Measurements from ENCODE around the gene CDCP1.

The CDCP1 gene

GRCh38 chr3:45174234-45174633 is 28.1 kb upstream of the CDCP1 start:
- H3K4me3 ChIP-seq (ENCODE audit: low read depth, low read length): no peak overlapping the region
- DNase-seq (ENCODE audit: low read depth): no peak

- no peak overlapping the region for H3K4me3 ChIP-seq (ENCODE audit: low read depth, low read length)
- DNase-seq (ENCODE audit: low read depth): no peak
Observed at GRCh38 chr3:45173776-45174175, 27.6 kb upstream of the CDCP1 start.

GRCh38 chr3:45171283-45171682 is 25.1 kb upstream of the CDCP1 start:
- no peak for DNase-seq (ENCODE audit: low read depth)
- no peak overlapping the region for H3K4me3 ChIP-seq (ENCODE audit: low read depth, low read length)

- H3K4me3 ChIP-seq (ENCODE audit: low read depth, low read length): no peak overlapping the region
- no peak for DNase-seq (ENCODE audit: low read depth)
Observed at GRCh38 chr3:45170096-45170495, 23.9 kb upstream of the CDCP1 start.

GRCh38 chr3:45169125-45169904 is 23.1 kb upstream of the CDCP1 start:
- no peak overlapping the region for H3K4me3 ChIP-seq (ENCODE audit: low read depth, low read length)
- DNase-seq (ENCODE audit: low read depth): no peak

GRCh38 chr3:45168451-45168850 is 22.3 kb upstream of the CDCP1 start:
- no peak overlapping the region for H3K4me3 ChIP-seq (ENCODE audit: low read depth, low read length)
- no peak for DNase-seq (ENCODE audit: low read depth)

DNA sequence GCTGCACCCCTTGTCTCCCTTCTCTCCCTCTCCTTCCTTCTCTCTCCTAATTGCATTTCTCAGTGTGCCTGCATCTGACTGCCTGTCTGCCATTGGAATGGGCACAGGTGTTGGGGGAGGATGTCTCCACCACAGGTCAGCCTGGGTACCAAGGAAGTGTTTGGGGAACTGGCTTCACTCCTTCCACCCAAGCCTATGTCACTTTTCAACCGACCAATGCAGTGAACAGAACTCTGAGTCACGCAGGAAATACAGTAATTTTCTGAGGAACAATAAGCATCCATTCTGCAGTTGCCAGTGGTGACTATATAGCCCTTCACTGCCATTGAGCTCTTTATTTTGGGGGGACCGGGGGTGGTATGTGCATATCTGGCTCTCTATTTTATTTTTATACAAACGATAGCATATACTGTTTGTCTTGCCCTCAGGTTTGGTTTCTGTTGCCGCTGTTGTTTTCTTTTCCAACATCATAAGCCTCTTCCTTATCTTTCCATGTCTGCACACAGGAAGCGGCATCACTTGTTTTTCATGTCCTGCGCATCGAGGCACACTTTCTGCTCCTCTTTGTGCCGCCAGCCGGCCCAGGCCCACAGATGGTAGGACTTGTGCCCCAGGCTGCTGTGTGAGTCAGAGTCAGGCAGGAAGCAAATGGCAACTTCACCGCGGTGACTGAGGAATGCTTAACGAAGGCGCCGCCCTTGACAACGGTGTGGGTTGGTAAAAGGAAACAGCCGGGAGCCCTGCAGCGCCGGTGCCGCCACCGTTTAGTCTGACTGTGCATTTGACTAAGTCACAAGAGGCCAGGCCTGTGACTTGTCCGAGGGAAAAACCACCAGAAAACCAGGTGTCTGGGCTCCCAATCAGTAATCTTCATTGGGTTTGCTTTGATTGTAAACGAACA is 21.1 kb upstream of the CDCP1 start:
- H3K4me3 ChIP-seq (ENCODE audit: low read depth, low read length): no peak overlapping the region

GRCh38 chr3:45166321-45166879 is 20.2 kb upstream of the CDCP1 start:
- DNase-seq (ENCODE audit: low read depth): no peak
- H3K4me3 ChIP-seq (ENCODE audit: low read depth, low read length): no peak overlapping the region

More for the DNA sequence above, 21.1 kb upstream of the CDCP1 start:
- DNase-seq (ENCODE audit: low read depth): peak; percentile 70

GRCh38 chr3:45165497-45166283 is 19.5 kb upstream of the CDCP1 start:
- no peak overlapping the region for H3K4me3 ChIP-seq (ENCODE audit: low read depth, low read length)
- DNase-seq (ENCODE audit: low read depth): no peak

DNA sequence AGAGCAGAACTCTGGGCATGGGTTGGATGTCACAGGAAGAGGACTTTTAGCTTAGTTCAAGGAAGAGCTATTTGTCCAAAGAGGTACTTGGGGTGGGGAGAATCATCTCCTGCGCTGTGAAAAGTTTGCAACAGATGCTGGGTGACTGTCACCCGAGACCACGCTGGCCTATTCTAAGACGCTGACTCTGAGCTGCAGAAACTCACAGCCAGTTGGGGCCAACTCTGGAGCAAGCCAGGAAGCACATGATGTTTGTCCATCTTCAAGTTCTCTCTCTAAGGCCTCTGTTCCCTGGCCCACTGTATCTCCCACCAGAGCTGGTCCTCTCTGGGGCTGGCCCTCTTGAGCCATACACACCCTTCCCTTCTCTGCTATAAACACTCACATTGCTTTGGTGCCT is 17.9 kb upstream of the CDCP1 start:
- H3K4me3 ChIP-seq (ENCODE audit: low read depth, low read length): no peak overlapping the region
- no peak for DNase-seq (ENCODE audit: low read depth)

DNA sequence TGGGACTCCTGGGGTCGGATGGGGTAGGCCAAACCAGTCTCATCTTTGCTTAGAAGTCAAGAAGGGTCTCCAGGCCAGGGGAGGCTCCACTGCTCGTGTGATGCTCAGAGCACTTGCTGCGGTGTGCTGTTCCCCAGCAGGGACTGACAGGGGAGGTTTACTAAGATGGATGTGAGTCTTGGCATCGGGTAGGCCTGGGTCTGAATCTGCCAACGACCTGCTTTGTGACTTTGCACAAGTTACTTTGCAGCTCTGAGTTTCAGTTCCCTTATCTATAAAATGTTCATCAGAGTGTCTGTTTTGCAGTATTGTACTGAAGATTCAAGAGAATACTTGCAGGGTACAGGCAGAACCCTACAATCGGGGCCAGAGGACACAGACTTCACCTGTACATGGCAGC is 17.3 kb upstream of the CDCP1 start:
- DNase-seq (ENCODE audit: low read depth): no peak
- no peak overlapping the region for H3K4me3 ChIP-seq (ENCODE audit: low read depth, low read length)

DNA sequence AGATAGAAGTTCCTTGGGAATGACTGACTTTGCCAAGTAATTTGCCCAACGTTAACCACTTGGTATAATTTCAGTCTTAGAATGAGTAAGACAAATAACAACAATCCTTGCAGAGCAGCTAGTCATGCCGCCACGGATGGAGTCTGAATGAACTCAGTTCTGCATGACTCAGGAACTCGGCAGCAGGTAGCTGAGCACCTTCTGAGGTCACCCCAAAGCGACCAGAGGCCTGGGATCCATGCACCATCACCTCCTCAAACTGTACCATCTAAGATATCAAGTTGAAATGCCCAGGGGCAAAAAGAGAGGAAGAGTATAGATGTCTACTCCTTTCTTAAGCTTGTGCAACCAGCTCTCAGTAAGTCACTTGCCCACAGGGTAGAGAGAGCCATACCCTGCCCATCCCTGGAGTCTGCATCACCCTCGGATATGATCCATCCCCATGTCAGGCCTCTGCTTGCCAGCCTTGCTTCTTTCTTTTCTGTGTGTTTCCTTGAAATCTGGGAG is 8.5 kb upstream of the CDCP1 start:
- no peak overlapping the region for H3K4me3 ChIP-seq (ENCODE audit: low read depth, low read length)
- DNase-seq (ENCODE audit: low read depth): no peak

- DNase-seq (ENCODE audit: low read depth): no peak
- H3K4me3 ChIP-seq (ENCODE audit: low read depth, low read length): no peak overlapping the region
Observed at GRCh38 chr3:45153658-45154437, 7.7 kb upstream of the CDCP1 start.

DNA sequence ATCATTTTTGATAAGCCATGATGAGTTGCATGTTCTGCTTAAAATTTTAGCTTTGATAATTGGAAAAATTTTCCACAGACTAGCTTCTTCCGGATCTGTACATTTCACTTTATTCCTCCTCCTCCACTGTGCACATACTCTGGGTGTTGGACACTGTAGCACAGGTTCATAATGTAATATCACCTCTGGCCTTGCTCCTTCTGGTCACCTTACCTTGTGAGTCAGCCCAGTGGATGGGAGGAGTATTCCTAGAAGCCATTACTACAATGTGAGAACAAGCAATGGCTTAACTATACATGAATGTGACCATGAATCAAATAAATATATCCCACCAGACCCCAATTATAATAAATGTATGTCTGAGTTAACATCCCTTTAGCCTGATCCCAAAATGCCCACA is 6.1 kb upstream of the CDCP1 start:
- no peak for DNase-seq (ENCODE audit: low read depth)
- no peak overlapping the region for H3K4me3 ChIP-seq (ENCODE audit: low read depth, low read length)

- no peak for DNase-seq (ENCODE audit: low read depth)
- no peak overlapping the region for H3K4me3 ChIP-seq (ENCODE audit: low read depth, low read length)
Observed at GRCh38 chr3:45151100-45151499, 4.9 kb upstream of the CDCP1 start.

GRCh38 chr3:45148921-45149320 is 2.7 kb upstream of the CDCP1 start:
- no peak overlapping the region for H3K4me3 ChIP-seq (ENCODE audit: low read depth, low read length)
- no peak for DNase-seq (ENCODE audit: low read depth)

DNA sequence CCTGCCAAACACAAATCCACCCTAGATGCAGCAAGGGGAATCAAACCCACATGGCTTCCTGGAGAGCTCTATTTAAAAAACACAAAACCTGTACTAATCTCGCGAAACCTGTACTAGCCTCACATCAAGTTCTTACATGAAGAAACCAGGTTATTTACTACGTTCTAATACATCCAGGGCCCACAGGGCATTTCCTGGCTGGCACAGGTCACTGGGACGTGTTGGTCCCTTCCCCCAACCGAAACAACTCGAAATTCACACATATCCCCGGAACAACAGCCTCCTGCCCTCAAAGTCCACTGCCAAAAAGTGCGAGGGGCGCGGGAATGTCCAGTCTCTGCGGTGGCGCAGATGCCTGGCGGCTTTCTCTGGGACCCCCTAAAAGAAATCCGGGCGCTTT is 955 bp downstream of the CDCP1 start:
- no peak for DNase-seq (ENCODE audit: low read depth)

More for the DNA sequence above, 955 bp downstream of the CDCP1 start:
- peak overlapping the region; percentile 65 for H3K4me3 ChIP-seq (ENCODE audit: low read depth, low read length)

Measured in skeletal muscle cell (primary cell).